Glutamatergic neuron (in vitro differentiated cells): ENCODE measurements around the gene CRACDL. TPM values are rescaled to one million over a fixed set of nuclear protein-coding genes. Genes with fewer than 3 reads are reported as not detected.
"Not testable (repeated sequence)": the region's sequence is repeated elsewhere in the genome, so short reads cannot be mapped to it uniquely, and the experiment has no call there.

Source experiments
- DNase-seq: peaks from one replicate; pipeline ENCODE4 v3.0.0; 2022
- H3K27ac Mint-ChIP-seq: one replicate; pipeline ENCODE4 v1.8.0; 2020; ENCODE audit warnings: mild to moderate bottlenecking, mixed read lengths, inconsistent platforms; ENCODE audit not compliant: unreplicated experiment
- H3K27me3 Mint-ChIP-seq: one replicate; pipeline ENCODE4 v1.8.0; 2020; ENCODE audit warnings: mild to moderate bottlenecking, moderate library complexity, mixed read lengths, inconsistent platforms; ENCODE audit not compliant: unreplicated experiment
- H3K36me3 Mint-ChIP-seq: one replicate; pipeline ENCODE4 v1.8.0; 2020; ENCODE audit warnings: mild to moderate bottlenecking, mixed read lengths, inconsistent platforms; ENCODE audit not compliant: unreplicated experiment
- H3K4me1 Mint-ChIP-seq: one replicate; pipeline ENCODE4 v1.8.0; 2020; ENCODE audit warnings: mild to moderate bottlenecking, low read depth, mixed read lengths, inconsistent platforms; ENCODE audit not compliant: unreplicated experiment
- H3K4me3 Mint-ChIP-seq: one replicate; pipeline ENCODE4 v1.8.0; 2020; ENCODE audit warnings: mild to moderate bottlenecking, mixed read lengths, inconsistent platforms; ENCODE audit not compliant: unreplicated experiment
- H3K9me3 Mint-ChIP-seq: one replicate; pipeline ENCODE4 v1.8.0; 2020; ENCODE audit warnings: mild to moderate bottlenecking, moderate library complexity, mixed read lengths, inconsistent platforms; ENCODE audit not compliant: unreplicated experiment
- CTCF ChIP-seq: fragments of 200-600 bp; sonication (generic); IDR thresholded peaks from one replicate; pipeline ENCODE4 v1.5.0; 2021; ENCODE audit not compliant: partially characterized antibody, unreplicated experiment
- total RNA-seq: library from RNA; stranded (reverse); fragmentation: NEBNext Ultra II Directional; extraction: Animal tissue kit (Norgen Biotek cat#: 25700); gene quantifications from one replicate; pipeline ENCODE4 v1.2.1, GENCODE V29; 2021; ENCODE audit not compliant: unreplicated experiment

CRACDL gene
- total RNA-seq, 1 donor from 2014 or later: 2.1 TPM

DNA sequence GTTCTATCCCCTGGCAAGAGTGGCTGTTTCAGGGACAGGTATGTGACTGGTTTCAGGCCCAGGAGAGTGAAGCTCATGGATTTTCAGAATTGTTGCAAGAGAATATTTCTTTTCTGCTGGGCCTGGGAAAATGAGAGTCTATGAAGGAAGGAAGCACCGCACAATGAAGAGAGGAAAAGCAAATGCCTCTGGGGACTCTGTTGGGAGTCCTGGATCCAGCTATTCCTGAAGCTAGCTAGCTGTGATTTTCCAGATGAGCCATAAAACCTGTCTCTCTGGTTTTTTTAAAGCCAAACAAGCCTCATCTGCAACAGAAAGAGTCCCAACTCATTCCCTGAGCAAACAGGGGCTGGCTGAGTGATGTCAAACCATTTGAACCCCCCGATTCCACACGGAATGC lies 53.7 kb downstream of the CRACDL start:
- DNase-seq: no peak
- Mint-ChIP-seq H3K4me1 (peaks cover 6% of the 10 kb centered on the region), H3K27ac (no peak overlapping the region), H3K9me3 (peaks cover 8% of the 10 kb centered on the region), H3K27me3 (no peaks in the 10 kb centered on the region), H3K4me3 (no peak overlapping the region), H3K36me3 (peaks cover 11% of the 10 kb centered on the region)
- no peak for TF ChIP-seq CTCF

DNA sequence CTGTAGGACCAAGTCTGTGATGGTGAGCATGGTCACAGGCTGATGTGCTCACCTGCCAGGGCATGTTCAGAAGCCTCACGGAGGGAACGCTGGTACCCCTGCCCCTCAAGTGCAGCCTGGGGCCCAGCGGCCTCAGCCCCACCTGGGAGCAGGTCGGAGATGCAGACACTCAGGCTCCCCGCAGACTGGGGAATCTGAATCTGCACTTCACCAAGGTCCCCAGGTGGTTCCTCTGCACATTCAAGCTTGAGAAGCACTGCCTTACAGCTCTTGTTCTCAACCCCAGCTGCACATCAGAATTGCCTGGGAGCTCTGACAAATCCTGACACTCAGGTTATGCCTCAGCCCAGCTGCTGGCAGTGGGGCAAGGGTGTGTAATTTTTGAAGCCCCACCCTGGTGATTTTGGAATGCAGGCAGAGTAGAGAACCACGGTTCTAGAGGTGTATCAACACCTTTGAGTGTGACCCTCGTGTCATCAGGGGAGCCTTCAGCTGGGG lies 54.8 kb downstream of the CRACDL start:
- no peak overlapping the region for H3K27ac Mint-ChIP-seq
- no peak for TF ChIP-seq CTCF

DNA sequence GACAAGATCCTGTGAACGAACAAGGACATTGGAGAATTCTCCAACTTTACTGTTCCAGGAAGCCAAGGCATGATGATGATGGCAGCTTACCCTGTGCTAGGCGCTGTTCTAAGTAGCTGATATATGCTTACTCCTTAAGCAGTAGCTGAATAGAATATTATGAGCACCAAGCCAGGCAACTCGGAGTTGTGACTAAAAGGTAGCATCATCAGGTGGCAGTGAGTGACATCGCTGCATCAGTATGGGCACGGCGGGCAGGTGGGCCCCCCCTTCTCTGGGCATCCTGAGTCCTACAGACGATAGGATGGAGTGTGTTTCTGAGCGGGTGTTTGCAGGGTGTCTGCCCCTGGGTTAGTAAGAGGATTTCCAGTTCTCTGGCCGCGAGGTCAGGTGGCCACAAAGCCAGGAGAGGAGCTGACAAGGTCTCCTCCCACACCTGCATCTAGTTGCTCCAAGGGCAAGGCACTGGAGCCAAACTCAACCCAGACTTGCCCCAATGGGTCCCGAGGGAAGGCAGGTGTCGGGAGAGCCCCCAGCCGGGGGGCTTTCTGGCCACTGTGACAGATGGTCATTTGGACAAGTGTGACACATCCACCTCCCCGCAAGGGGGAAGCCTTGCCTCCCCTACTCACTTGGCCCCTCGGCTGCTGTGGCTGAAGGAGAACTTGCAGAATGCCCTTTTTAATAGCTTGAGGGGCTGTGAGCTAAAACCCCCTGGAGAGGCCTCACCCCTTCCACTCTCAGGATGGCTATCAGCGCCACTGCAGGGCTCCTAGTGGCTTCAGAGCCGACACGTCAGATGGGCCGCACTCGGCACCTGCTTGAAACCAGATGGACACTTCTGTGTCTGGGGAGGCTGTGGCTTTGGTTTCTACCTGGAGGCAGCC lies 55.5 kb downstream of the CRACDL start:
- peak; percentile 29 for TF ChIP-seq CTCF
- Mint-ChIP-seq H3K4me3 (no peak overlapping the region), H3K36me3 (no peaks in the 10 kb centered on the region), H3K27ac (no peak overlapping the region), H3K27me3 (no peaks in the 10 kb centered on the region), H3K4me1 (peaks cover 11% of the 10 kb centered on the region), H3K9me3 (peaks cover under 1% of the 10 kb centered on the region)
- DNase-seq: peak; percentile 45

More for the DNA sequence above, 54.8 kb downstream of the CRACDL start:
- H3K9me3 Mint-ChIP-seq: peaks cover 3% of the 10 kb centered on the region
- H3K36me3 Mint-ChIP-seq: no peaks in the 10 kb centered on the region
- peaks cover 10% of the 10 kb centered on the region for H3K4me1 Mint-ChIP-seq
- DNase-seq: no peak
- no peaks in the 10 kb centered on the region for H3K27me3 Mint-ChIP-seq
- H3K4me3 Mint-ChIP-seq: no peak overlapping the region

DNA sequence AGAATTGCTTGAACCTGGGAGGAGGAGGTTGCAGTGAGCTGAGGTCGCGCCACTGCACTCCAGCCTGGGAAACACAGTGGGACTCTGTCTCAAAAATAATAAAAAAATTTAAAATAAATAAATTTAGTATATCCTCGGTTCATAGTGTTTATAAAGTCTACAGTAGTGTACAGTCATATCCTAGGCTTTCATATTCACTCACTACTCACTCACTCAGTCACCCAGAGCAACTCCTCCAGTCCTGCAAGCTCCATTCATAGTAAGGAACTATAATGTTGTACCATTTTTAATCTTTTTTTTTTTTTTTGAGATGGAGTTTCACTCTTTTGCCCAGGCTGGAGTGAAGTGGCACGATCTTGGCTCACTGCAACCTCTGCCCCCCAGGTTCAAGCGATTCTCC lies 58.4 kb downstream of the CRACDL start:
- DNase-seq, H3K36me3 Mint-ChIP-seq, H3K9me3 Mint-ChIP-seq, H3K27me3 Mint-ChIP-seq, H3K4me3 Mint-ChIP-seq, H3K27ac Mint-ChIP-seq: not testable (repeated sequence)
- peaks cover 20% of the 10 kb centered on the region for H3K4me1 Mint-ChIP-seq

DNA sequence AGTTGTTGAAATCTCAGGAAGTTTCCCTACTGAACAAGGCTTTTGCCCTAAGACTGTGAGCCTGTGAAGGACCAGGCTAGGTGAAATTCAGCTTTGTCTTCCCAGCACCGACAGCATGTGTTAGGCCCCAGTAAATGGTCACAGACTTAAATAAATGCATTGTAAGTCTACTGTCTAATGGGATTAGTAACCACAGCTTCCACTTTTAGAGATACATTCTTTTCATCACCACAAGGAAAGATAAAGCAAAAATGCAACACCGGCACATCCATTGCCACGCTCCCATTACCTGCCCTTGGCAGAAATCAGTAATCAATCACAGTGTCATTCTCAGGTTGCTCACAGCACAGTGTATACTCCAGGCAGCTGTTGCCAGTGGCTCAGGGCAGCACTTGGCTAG lies 59.3 kb downstream of the CRACDL start:
- Mint-ChIP-seq H3K27ac (no peak overlapping the region), H3K4me3 (no peak overlapping the region), H3K4me1 (peaks cover 20% of the 10 kb centered on the region), H3K27me3 (no peaks in the 10 kb centered on the region), H3K9me3 (peaks cover 4% of the 10 kb centered on the region), H3K36me3 (no peaks in the 10 kb centered on the region)
- TF ChIP-seq CTCF: no peak
- DNase-seq: no peak
